T-cell (primary cell): ENCODE results near the gene MON1B. TPM values are rescaled to one million over a fixed set of nuclear protein-coding genes. Genes with fewer than 3 reads are reported as not detected.

Experiments used
- ATAC-seq, 4 experiments: fragments of 200-7000 bp in 3 of 4; fragments of 150-1000 bp in 1 of 4; cut with Tn5 transposase; replicated peaks in 1 of 4; 1 replicate in 3 of 4; 2 replicates in 1 of 4; pipeline ENCODE4 v1.10.0; 2021; ENCODE audit warnings: moderate library complexity in 3 of 4, mild to moderate bottlenecking in 2 of 4, moderate number of reproducible peaks in 1 of 4
- CTCF ChIA-PET, 2 donors: fragments of 300-600 bp; sonication (Branson Sonifier 250); formaldehyde crosslinking; loops; one replicate each; lab custom pipeline; 2022; ENCODE audit warnings: antibody characterized with exemption in 2 of 2; lab: Charles Lee
- POLR2A ChIA-PET, 2 donors: fragments of 300-600 bp; sonication (Branson Sonifier 250); formaldehyde crosslinking; loops; one replicate each; lab custom pipeline; 2022; ENCODE audit warnings: antibody characterized with exemption in 2 of 2; lab: Charles Lee
- DNase-seq, 35 experiments: peaks; one replicate each; pipeline versions ENCODE4 v3.0.0 to v3.0.0-alpha.2; 2013 to 2023
- H3K27ac ChIP-seq: one replicate; pipeline ENCODE4 v1.5.1; 2013; ENCODE audit warnings: low read length
- H3K27me3 ChIP-seq, 2 experiments: replicated peaks in 1 of 2; 1 replicate in 1 of 2; 2 replicates in 1 of 2; pipeline versions ENCODE4 v1.6.1 to v1.7.0; 2013; ENCODE audit warnings: low read length in 1 of 2, mixed read lengths in 1 of 2; ENCODE audit not compliant: control insufficient read depth in 2 of 2, insufficient read depth in 2 of 2; ENCODE audit errors: extremely low read depth in 1 of 2
- H3K36me3 ChIP-seq, 2 donors: 1 replicate in 1 of 2; 2 replicates in 1 of 2; pipeline versions ENCODE4 v1.6.1 to v1.7.0; 2013; ENCODE audit warnings: low read length in 1 of 2; ENCODE audit not compliant: control insufficient read depth in 2 of 2, insufficient read depth in 1 of 2; ENCODE audit errors: extremely low read depth in 1 of 2
- H3K4me1 ChIP-seq, 2 experiments: 1 replicate in 1 of 2; 2 replicates in 1 of 2; pipeline versions ENCODE4 v1.6.1 to v1.7.0; 2013; ENCODE audit warnings: low read length in 2 of 2, mixed read lengths in 1 of 2; ENCODE audit not compliant: insufficient read depth in 2 of 2, control insufficient read depth in 1 of 2; ENCODE audit errors: extremely low read depth in 1 of 2
- H3K4me3 ChIP-seq, 2 donors: 1 replicate in 1 of 2; 2 replicates in 1 of 2; pipeline versions ENCODE4 v1.5.1 to v1.7.0; 2013; ENCODE audit warnings: mild to moderate bottlenecking in 2 of 2, low read length in 1 of 2, moderate library complexity in 1 of 2; ENCODE audit not compliant: control insufficient read depth in 1 of 2; ENCODE audit errors: extremely low read depth in 1 of 2
- H3K9me3 ChIP-seq: 2 replicates; pipeline ENCODE4 v1.7.0; 2013
- H3K27ac Mint-ChIP-seq, 2 donors: one replicate each; pipeline ENCODE4 v1.8.0; 2020 to 2021; ENCODE audit warnings: mild to moderate bottlenecking in 2 of 2, mixed read lengths in 2 of 2
- H3K27me3 Mint-ChIP-seq, 2 donors: one replicate each; pipeline ENCODE4 v1.8.0; 2021 to 2022; ENCODE audit warnings: mixed read lengths in 2 of 2
- H3K36me3 Mint-ChIP-seq: one replicate; pipeline ENCODE4 v1.8.0; 2021; ENCODE audit warnings: mixed read lengths
- H3K4me1 Mint-ChIP-seq, 3 donors: one replicate each; pipeline ENCODE4 v1.8.0; 2020 to 2022; ENCODE audit warnings: mixed read lengths in 3 of 3, mild to moderate bottlenecking in 1 of 3
- H3K4me3 Mint-ChIP-seq, 3 donors: one replicate each; pipeline ENCODE4 v1.8.0; 2020 to 2022; ENCODE audit warnings: mild to moderate bottlenecking in 3 of 3, mixed read lengths in 3 of 3, moderate library complexity in 3 of 3
- H3K9me3 Mint-ChIP-seq, 3 donors: one replicate each; pipeline ENCODE4 v1.8.0; 2020 to 2022; ENCODE audit warnings: mixed read lengths in 3 of 3
- WGBS: methylation state at CpG from one replicate; pipeline ENCODE4 v1.1.5; 2013; ENCODE audit warnings: missing lambda C conversion rate; ENCODE audit not compliant: insufficient coverage; 5-methylcytosine and 5-hydroxymethylcytosine counted together
- total RNA-seq, 35 experiments: library from RNA in 6 of 35; stranded (reverse) in 6 of 35; fragments of 120-200 nt in 1 of 35; gene quantifications; one replicate each; pipeline versions ENCODE4 v1.2.1 to v1.2.4 and lab custom pipeline; 2013 to 2026

Gene MON1B
- total RNA-seq (10 to 100 TPM; 60.8 to 91.8 (median 81.9) TPM), total RNA-seq (lab: John Stamatoyannopoulos, UW) (38.9 to 100 (median 66.0) reads per million in 29 experiments)
- 22.1 TPM for total RNA-seq (2013)

- H3K4me3 ChIP-seq: peak within 1 kb of the TSS; percentile 85 to 92
- no peaks in the 10 kb centered on the region for H3K9me3 ChIP-seq
- peaks cover 9 to 28% of the 10 kb centered on the region in 2 donors for H3K36me3 ChIP-seq
- peaks cover 43 to 49% (median 48%) of the 10 kb centered on the region in 3 donors for H3K4me1 Mint-ChIP-seq
- CTCF ChIA-PET: interaction anchor here in 1 of 2 donors (0.7 kb wide), 2 partner anchors 1544 to 1991 kb away, joined by 3 read pairs; partner anchors contain the start of genes KARS1 and TERF2IP
- H3K36me3 Mint-ChIP-seq: peaks cover 31% of the 10 kb centered on the region
- H3K27ac Mint-ChIP-seq: peak within 1 kb of the TSS; percentile 99 to 100
- peak within 1 kb of the TSS; percentile 95 to 97 (median 95) for H3K4me3 Mint-ChIP-seq
- peak; percentile 84 to 98 (median 95) for DNase-seq
- H3K27me3 ChIP-seq: no peaks in the 10 kb centered on the region
- peak; percentile 91 to 97 (median 96) for ATAC-seq
- peaks cover 8 to 43% of the 10 kb centered on the region in 2 experiments for H3K4me1 ChIP-seq
- H3K27me3 Mint-ChIP-seq: peaks cover 3 to 4% of the 10 kb centered on the region in 2 donors
- no peaks in the 10 kb centered on the region for H3K9me3 Mint-ChIP-seq
- peak within 1 kb of the TSS; percentile 93 for H3K27ac ChIP-seq
- POLR2A ChIA-PET: no interaction called here
- WGBS: under 1% methylated on average over 60 of the region's 63 CpGs
Measured at GRCh38 chr16:77190478-77191258, at the start of gene MON1B. TSS of gene MON1B (plus strand) at chr16:77191190. CDS start at chr16:77191486, 296 bp downstream.

- no peak overlapping the region for H3K4me3 Mint-ChIP-seq
Measured at GRCh38 chr16:77143364-77143763, 47.6 kb upstream of the MON1B start.

GRCh38 chr16:77148121-77148520 lies 42.9 kb upstream of the MON1B start:
- H3K27ac Mint-ChIP-seq: no peak overlapping the region
- ATAC-seq (no peak), DNase-seq (no peak)
- no peaks in the 10 kb centered on the region for H3K36me3 ChIP-seq
- H3K4me1 Mint-ChIP-seq: no peaks in the 10 kb centered on the region
- H3K9me3 Mint-ChIP-seq: peaks cover 6 to 11% (median 9%) of the 10 kb centered on the region in 3 donors
- H3K4me3 Mint-ChIP-seq: no peak overlapping the region
- H3K4me3 ChIP-seq: no peak overlapping the region
- no peaks in the 10 kb centered on the region for H3K9me3 ChIP-seq
- ChIA-PET POLR2A (no interaction called here), CTCF (no interaction called here)
- peaks cover 14 to 23% of the 10 kb centered on the region in 2 donors for H3K27me3 Mint-ChIP-seq
- H3K36me3 Mint-ChIP-seq: no peaks in the 10 kb centered on the region
- no peaks in the 10 kb centered on the region for H3K4me1 ChIP-seq
- peaks cover 0 to 6% of the 10 kb centered on the region in 2 experiments for H3K27me3 ChIP-seq
- H3K27ac ChIP-seq: no peak overlapping the region
- WGBS: 36% methylated on average over 4 of the region's 4 CpGs

More at GRCh38 chr16:77143364-77143763, 47.6 kb upstream of the MON1B start:
- POLR2A ChIA-PET: no interaction called here
- Mint-ChIP-seq H3K9me3 (peaks cover 6 to 11% (median 9%) of the 10 kb centered on the region in 3 donors), H3K36me3 (no peaks in the 10 kb centered on the region), H3K27me3 (peaks cover 6 to 10% of the 10 kb centered on the region in 2 donors), H3K4me1 (no peaks in the 10 kb centered on the region), H3K27ac (no peak overlapping the region)
- H3K27me3 ChIP-seq: no peaks in the 10 kb centered on the region
- DNase-seq (no peak), ATAC-seq (no peak)
- CTCF ChIA-PET: no interaction called here
- no peaks in the 10 kb centered on the region for H3K9me3 ChIP-seq
- H3K4me3 ChIP-seq: no peak overlapping the region
- H3K36me3 ChIP-seq: no peaks in the 10 kb centered on the region
- H3K27ac ChIP-seq: no peak overlapping the region
- H3K4me1 ChIP-seq: no peaks in the 10 kb centered on the region

- Mint-ChIP-seq H3K9me3 (no peaks in the 10 kb centered on the region), H3K4me3 (no peak overlapping the region), H3K27ac (no peak overlapping the region), H3K36me3 (no peaks in the 10 kb centered on the region), H3K27me3 (peaks cover 38 to 47% of the 10 kb centered on the region in 2 donors), H3K4me1 (no peaks in the 10 kb centered on the region)
- Histone ChIP-seq H3K9me3 (no peaks in the 10 kb centered on the region), H3K27ac (no peak overlapping the region), H3K27me3 (peaks cover 0 to 15% of the 10 kb centered on the region in 2 experiments), H3K4me3 (no peak overlapping the region), H3K4me1 (no peaks in the 10 kb centered on the region), H3K36me3 (no peaks in the 10 kb centered on the region)
- 69% methylated on average over 2 of the region's 3 CpGs for WGBS
- POLR2A ChIA-PET: no interaction called here
- ATAC-seq (no peak), DNase-seq (no peak)
- CTCF ChIA-PET: no interaction called here
Measured at GRCh38 chr16:77157346-77158058, 33.5 kb upstream of the MON1B start.

GRCh38 chr16:77158293-77158692 lies 32.7 kb upstream of the MON1B start:
- CTCF ChIA-PET: no interaction called here
- DNase-seq (no peak), ATAC-seq (no peak)
- Histone ChIP-seq H3K4me1 (no peaks in the 10 kb centered on the region), H3K36me3 (no peaks in the 10 kb centered on the region), H3K9me3 (no peaks in the 10 kb centered on the region), H3K27me3 (peaks cover 0 to 15% of the 10 kb centered on the region in 2 experiments), H3K27ac (no peak overlapping the region), H3K4me3 (no peak overlapping the region)
- no peak overlapping the region for H3K4me3 Mint-ChIP-seq
- 95% methylated on average over 3 of the region's 6 CpGs for WGBS
- no peak overlapping the region for H3K27ac Mint-ChIP-seq
- no peaks in the 10 kb centered on the region for H3K36me3 Mint-ChIP-seq
- no peaks in the 10 kb centered on the region for H3K4me1 Mint-ChIP-seq
- H3K27me3 Mint-ChIP-seq: peaks cover 39 to 43% of the 10 kb centered on the region in 2 donors
- POLR2A ChIA-PET: no interaction called here
- no peaks in the 10 kb centered on the region for H3K9me3 Mint-ChIP-seq

- H3K4me1 ChIP-seq: no peaks in the 10 kb centered on the region
- no peak for ATAC-seq
- no CpG with 5 or more reads among the region's 2 CpGs for WGBS
- no peak overlapping the region for H3K4me3 Mint-ChIP-seq
- no peaks in the 10 kb centered on the region for H3K9me3 ChIP-seq
- POLR2A ChIA-PET: no interaction called here
- no peak overlapping the region for H3K4me3 ChIP-seq
- CTCF ChIA-PET: interaction anchor here in 1 of 2 donors (0.7 kb wide), 1 partner anchor 98 kb away, joined by 4 read pairs; no protein-coding TSS in a partner anchor
- no peak overlapping the region for H3K27ac ChIP-seq
- peaks cover 28 to 32% of the 10 kb centered on the region in 2 donors for H3K27me3 Mint-ChIP-seq
- H3K9me3 Mint-ChIP-seq: no peaks in the 10 kb centered on the region
- H3K27ac Mint-ChIP-seq: no peak overlapping the region
- no peaks in the 10 kb centered on the region for H3K4me1 Mint-ChIP-seq
- peaks cover 0 to 6% of the 10 kb centered on the region in 2 experiments for H3K27me3 ChIP-seq
- H3K36me3 Mint-ChIP-seq: no peaks in the 10 kb centered on the region
- DNase-seq: no peak
- H3K36me3 ChIP-seq: no peaks in the 10 kb centered on the region
Measured at GRCh38 chr16:77165006-77165405, 26.0 kb upstream of the MON1B start.
